Camera-type eye (tissue), 1 donor: Measurements from ENCODE around the gene VWA3A. TPM values are rescaled to one million over a fixed set of nuclear protein-coding genes. Genes with fewer than 3 reads are reported as not detected.

Experiments used
- total RNA-seq: library from RNA; depleted of rRNA; stranded (reverse); fragments of >200 nt; gene quantifications from one replicate; pipeline ENCODE4 v1.2.3, GENCODE V29; 2014

VWA3A gene, protein sequence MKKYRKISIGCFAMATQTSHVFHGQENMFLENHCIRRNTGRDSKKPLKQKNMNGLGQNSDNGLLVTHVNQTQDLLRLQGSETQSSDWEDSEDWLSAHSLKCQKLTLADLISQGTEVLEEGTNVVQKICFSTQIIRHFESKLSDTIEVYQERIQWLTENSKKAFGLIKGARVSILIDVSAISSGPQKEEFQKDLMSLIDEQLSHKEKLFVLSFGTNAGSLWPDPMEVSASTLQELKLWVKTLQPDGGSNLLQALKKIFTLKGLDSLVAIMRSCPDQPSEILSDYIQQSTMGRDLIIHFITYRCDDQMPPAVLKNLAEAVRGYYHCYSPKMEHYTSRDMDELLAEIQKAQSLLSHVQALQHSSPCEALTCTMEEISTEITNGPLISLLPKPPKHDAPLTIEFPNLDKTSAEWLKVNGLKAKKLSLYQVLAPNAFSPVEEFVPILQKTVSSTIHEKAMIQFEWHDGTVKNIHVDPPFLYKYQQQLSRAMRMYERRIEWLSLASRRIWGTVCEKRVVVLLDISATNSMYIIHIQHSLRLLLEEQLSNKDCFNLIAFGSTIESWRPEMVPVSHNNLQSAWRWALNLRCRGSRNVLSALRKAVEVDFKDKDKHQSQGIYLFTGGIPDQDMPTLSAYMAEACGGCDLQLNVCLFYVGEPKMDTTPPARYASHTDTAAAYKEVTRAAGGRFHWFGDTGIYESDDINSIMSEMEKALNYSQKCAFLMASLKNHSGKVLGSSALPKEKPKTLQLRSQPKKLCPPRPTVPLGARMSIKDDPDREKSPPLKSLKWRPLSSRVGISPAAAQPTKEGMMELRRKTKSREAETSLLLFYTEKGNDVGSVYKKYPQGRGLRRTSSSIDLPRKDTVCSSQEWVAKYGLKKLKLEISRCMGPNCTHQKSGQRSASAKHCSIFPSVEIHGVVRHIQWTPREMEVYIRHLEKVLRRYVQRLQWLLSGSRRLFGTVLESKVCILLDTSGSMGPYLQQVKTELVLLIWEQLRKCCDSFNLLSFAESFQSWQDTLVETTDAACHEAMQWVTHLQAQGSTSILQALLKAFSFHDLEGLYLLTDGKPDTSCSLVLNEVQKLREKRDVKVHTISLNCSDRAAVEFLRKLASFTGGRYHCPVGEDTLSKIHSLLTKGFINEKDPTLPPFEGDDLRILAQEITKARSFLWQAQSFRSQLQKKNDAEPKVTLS
- 0.33 TPM for total RNA-seq

DNA sequence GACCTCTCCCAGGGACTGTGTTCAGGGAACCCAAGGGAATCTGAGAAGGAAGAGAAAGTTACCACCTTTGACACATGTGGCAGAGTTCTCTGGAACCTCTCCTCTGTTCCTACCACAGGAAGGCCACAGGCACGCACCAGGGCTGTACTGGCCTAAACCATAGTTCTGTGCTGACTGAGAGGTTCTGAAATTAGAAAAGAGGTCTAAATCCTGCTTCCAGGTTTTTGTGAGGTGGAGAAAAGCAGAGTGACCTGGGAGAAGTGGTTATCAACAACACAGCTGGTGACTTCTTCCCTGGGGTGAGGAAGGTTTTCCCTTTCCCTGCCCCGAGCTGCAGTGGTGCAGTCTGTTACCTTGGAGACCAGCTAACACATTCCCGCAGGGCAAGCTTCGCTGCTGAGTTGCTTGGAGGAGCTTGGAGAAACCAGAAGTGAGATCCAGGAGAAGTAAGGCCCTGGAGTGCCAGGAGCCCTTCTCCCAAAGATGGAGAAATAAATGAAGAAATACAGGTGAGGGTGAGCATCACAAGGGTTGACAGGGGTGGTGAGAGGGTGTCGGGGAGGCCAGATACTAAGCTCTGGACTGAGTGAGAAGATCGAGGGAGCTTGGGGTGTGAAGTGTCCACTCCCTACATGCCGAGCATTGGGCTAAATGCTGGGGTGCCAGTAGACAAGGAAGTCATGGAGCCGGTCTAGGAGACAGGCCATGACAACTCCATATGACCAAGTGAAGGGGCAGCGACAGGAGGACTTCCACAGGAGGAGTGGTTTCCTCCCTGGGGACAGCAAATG, at the start of gene VWA3A:
TSS of gene VWA3A (plus strand) at position 399 of the 791 bp plus-strand sequence. CDS start at position 496, 97 bp downstream.

DNA sequence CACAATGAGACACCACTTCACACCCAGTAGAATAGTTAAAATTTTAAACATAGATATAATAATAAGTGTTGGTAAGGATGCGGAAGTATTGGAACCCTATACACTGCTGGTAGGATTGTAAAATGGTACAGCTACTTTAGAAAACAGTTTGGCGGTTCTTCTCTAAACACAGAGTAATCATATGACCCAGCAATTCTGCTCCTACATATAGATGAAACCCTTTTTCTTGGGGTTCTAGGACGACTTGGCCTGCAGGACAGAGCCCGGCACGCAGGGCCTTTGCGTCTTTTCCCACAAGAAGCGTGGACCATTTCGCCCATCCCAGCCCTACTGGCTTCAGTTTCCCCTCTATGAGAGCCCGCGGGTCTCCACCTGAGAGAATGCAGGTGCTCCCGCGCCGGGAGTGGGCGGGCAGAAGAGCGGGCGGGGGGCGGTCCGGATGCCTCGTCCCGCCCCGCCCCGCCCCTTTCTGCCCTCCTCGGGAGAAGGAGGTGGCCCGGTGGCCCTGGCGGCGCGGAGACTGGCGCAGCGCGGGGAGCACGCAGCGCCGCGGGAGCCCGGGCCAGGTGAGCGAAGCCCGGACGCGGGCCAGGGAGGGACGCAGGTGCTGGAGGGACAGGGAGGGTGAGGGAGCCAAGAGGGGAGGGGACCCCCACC, 69.8 kb downstream of the VWA3A start, which contains the start of gene SDR42E2:
TSS of gene SDR42E2 (plus strand) at position 508 of the 657 bp plus-strand sequence. CDS start 3,077 bp downstream, outside the sequence.

DNA sequence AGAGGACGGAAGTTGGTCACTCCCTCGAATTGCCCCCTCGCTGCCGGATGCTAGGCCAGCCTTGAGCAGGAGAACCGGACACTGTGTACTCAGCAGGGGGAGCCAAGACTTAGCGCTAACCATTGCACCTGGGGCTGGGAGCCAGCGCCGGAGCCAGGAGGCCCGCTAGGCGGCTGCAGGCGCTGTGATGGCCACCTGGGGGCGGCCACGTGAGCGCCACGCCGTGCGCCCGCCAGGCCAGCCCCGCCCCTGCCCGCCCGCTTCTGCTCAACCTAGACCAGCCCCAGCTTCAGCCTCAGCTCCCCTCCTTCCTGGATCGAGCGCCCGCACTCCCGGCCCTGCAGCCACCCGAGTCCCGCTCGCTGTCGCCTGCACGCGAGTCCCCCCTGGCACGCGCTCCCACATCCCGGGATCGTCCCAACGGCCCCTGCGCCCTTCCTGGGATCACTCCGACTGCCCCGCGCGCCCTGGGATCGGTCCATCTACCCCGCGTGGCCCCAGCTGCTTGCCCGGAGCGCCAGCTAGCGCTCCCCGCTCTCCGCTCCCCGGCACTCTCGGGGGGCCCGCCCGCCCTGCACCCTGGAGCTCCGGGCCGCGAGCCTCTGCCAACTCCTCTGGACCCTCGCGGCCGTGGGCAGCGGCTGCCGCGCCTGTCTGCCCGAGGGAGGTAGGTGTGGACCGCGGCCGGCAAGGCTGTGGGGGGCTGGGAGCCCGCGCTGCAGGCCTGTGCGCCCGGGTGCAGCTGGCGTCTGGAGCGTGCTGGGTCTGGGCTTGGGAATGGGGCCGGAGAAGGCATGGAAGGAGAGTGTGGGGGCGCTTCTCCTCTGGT, 113.9 kb downstream of the VWA3A start, which contains the start of gene EEF2K:
TSS of gene EEF2K (plus strand) at position 266 of the 829 bp plus-strand sequence. CDS start 19,452 bp downstream, outside the sequence.

Other genes with a start within 250 kb of the VWA3A start
- gene NPIPB4, start 234.8 kb upstream of the VWA3A start, total RNA-seq, result 102 TPM
- 262 TPM for gene UQCRC2, start 139.2 kb upstream of the VWA3A start, total RNA-seq
- not detected for gene PDZD9, start 91.4 kb upstream of the VWA3A start, total RNA-seq
- 33.6 TPM for gene MOSMO, start 84.4 kb upstream of the VWA3A start, total RNA-seq
- not detected for gene SDR42E2, start 70.0 kb downstream of the VWA3A start, total RNA-seq
- gene EEF2K, start 113.7 kb downstream of the VWA3A start, total RNA-seq, result 44.2 TPM
- 48.0 TPM for gene POLR3E, start 204.9 kb downstream of the VWA3A start, total RNA-seq